Dendritic cell treated with granulocyte-macrophage colony-stimulating factor and Interleukin-4, amounts not matched to agents 40 ng/mL and 50 ng/mL, for 4 days (primary cell): ENCODE results near the gene THBS2.
"Not testable (repeated sequence)": the region's sequence is repeated elsewhere in the genome, so short reads cannot be mapped to it uniquely, and the experiment has no call there.

Source experiments
- H3K27ac Mint-ChIP-seq: one replicate; pipeline ENCODE4 v1.8.0; 2022; ENCODE audit warnings: mild to moderate bottlenecking, mixed read lengths
- H3K27me3 Mint-ChIP-seq: one replicate; pipeline ENCODE4 v1.8.0; 2022; ENCODE audit warnings: mild to moderate bottlenecking, mixed read lengths
- H3K36me3 Mint-ChIP-seq: one replicate; pipeline ENCODE4 v1.8.0; 2022; ENCODE audit warnings: low read depth, mixed read lengths
- H3K4me1 Mint-ChIP-seq: one replicate; pipeline ENCODE4 v1.8.0; 2022; ENCODE audit warnings: low read depth, mixed read lengths
- H3K4me3 Mint-ChIP-seq: one replicate; pipeline ENCODE4 v1.8.0; 2022; ENCODE audit warnings: mild to moderate bottlenecking, moderate library complexity, mixed read lengths
- H3K9me3 Mint-ChIP-seq: one replicate; pipeline ENCODE4 v1.8.0; 2022; ENCODE audit warnings: mixed read lengths
- intact Hi-C: fragments of 100-400 bp; cut with micrococcal nuclease; formaldehyde crosslinking; loops from one replicate; pipeline ENCODE4 v1.15.0; 2022

Gene THBS2

DNA sequence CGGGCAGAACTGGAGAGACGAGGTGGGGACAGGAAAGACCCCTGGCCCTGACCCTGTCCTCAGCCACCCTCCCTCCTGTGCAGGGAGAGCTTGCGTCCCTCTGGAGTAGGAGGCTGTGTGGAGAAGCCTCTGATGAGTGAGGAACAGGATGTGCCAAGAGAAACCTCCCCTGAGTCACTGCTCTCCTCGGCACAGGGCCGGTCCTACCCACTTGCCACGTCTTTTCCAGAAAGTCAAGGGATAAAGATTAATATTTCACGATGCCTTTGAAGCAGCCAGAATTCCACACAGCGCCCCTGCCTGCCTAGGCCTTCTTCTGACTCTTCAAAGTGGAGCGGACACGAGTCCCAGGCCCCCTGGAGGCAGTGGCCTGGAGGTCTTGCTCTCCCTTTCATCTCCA lies 34.9 kb upstream of the THBS2 start:
- H3K9me3 Mint-ChIP-seq, result peaks cover 8% of the 10 kb centered on the region
- no peaks in the 10 kb centered on the region for H3K27me3 Mint-ChIP-seq
- intact Hi-C loops, result no loop called here
- peaks cover 50% of the 10 kb centered on the region for H3K4me1 Mint-ChIP-seq
- H3K36me3 Mint-ChIP-seq, result no peaks in the 10 kb centered on the region
- no peak overlapping the region for H3K27ac Mint-ChIP-seq
- H3K4me3 Mint-ChIP-seq, result no peak overlapping the region

DNA sequence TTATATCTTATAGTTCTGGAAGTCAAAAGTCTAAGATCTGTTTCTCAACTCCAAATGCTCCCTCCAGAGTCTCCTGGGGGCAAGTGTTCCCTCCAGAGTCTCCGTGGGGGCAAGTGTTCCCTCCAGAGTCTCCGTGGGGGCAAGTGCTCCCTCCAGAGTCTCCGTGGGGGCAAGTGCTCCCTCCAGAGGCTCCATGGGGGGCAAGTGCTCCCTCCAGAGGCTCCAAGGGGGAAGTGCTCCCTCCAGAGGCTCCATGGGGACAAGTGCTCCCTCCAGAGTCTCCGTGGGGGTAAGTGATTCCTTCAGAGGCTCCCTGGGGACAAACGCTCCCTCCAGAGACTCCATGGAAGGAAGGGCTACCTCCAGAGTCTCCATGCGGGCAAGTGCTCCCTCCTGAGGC lies 34.0 kb upstream of the THBS2 start:
- H3K36me3 Mint-ChIP-seq, result no peaks in the 10 kb centered on the region

DNA sequence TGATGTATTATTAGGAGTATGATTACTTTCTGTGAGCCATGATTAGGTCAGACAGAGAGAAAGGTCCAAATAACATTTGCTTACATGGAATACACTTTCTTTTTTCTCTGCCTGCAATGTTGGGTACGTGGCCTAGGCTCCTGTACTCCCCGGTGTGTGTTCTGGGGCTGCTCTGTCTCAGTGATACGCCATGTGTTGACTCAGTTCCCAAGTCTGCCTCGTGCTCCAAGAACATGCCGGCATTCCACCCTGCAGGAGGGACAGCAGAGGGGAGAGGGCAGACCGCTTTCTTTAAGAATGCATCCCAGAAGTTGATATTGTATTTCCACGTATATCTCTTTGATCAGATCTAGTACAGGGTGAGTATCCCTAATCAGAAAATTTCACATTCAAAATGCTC lies 33.3 kb upstream of the THBS2 start:
- no peak overlapping the region for H3K27ac Mint-ChIP-seq
- H3K4me1 Mint-ChIP-seq, result peaks cover 41% of the 10 kb centered on the region
- intact Hi-C loops, result no loop called here
- no peaks in the 10 kb centered on the region for H3K27me3 Mint-ChIP-seq
- H3K36me3 Mint-ChIP-seq, result no peaks in the 10 kb centered on the region
- H3K4me3 Mint-ChIP-seq, result no peak overlapping the region
- peaks cover 8% of the 10 kb centered on the region for H3K9me3 Mint-ChIP-seq

More for the DNA sequence above, 34.0 kb upstream of the THBS2 start:
- intact Hi-C loops, result no loop called here
- Mint-ChIP-seq H3K4me3 (no peak overlapping the region), H3K9me3 (peaks cover 8% of the 10 kb centered on the region), H3K27ac (no peak overlapping the region), H3K4me1 (peaks cover 48% of the 10 kb centered on the region), H3K27me3 (no peaks in the 10 kb centered on the region)

DNA sequence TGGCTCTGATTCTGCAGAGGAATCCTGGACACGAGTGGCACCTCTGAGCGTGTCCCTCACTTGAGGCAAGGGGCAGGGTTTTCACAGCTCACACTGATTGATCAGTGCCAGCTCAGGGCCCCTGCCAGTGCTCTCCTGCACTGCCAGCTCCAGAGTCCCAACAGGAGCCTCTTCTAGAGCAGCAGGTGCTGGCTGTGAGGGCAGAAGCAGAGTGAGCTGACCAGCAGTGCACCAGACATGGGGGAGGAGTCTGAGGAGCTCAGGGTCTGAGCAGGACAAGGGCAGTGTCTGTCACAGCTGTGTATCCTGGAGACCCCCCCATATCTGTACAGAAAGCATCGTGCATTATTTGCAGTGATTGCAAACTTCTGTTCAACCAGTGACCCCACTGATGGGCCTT lies 31.5 kb upstream of the THBS2 start:
- H3K4me3 Mint-ChIP-seq, result no peak overlapping the region
- no peaks in the 10 kb centered on the region for H3K27me3 Mint-ChIP-seq
- no peak overlapping the region for H3K27ac Mint-ChIP-seq
- H3K36me3 Mint-ChIP-seq, result no peaks in the 10 kb centered on the region
- intact Hi-C loops, result no loop called here
- H3K4me1 Mint-ChIP-seq, result peaks cover 23% of the 10 kb centered on the region
- no peaks in the 10 kb centered on the region for H3K9me3 Mint-ChIP-seq

DNA sequence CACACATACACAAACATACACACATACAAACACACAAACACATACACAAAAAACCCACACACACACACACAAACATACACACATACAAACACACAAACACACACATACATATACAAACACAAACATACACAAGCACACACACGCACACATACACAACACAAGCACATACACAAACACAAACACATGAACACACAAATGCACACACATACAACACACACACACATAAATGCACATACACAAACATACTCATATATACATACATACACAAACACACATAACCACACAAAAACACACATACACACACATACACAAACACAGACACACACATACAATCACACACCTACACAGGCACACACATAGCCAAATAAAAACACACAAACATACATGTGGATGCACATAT lies 30.3 kb upstream of the THBS2 start:
- H3K9me3 Mint-ChIP-seq, result no peaks in the 10 kb centered on the region
- no peak overlapping the region for H3K4me3 Mint-ChIP-seq
- H3K27me3 Mint-ChIP-seq, result no peaks in the 10 kb centered on the region
- H3K27ac Mint-ChIP-seq, result no peak overlapping the region
- no peaks in the 10 kb centered on the region for H3K36me3 Mint-ChIP-seq
- intact Hi-C loops, result no loop called here
- peaks cover 11% of the 10 kb centered on the region for H3K4me1 Mint-ChIP-seq

DNA sequence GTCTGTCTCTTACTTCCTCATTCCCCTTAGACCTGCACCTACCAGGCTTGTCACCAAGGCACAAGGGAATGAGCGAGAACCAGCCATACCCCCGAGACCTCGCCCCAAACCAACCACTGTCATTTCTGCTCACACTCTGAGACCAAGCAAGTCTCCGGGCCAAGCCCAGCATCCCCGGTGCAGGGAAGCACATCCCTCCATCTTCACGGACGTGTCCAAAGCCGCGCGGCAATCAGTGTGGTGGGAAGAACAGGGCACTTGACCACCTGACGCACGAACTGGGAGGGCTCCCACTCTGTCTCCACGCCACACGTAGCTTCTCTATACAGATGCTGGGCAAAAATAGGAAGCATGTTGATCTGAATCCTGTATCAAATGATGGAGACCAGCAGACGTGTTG lies 28.4 kb upstream of the THBS2 start:
- Mint-ChIP-seq H3K4me3 (no peak overlapping the region), H3K27ac (no peak overlapping the region), H3K4me1 (no peaks in the 10 kb centered on the region), H3K36me3 (no peaks in the 10 kb centered on the region), H3K9me3 (no peaks in the 10 kb centered on the region), H3K27me3 (no peaks in the 10 kb centered on the region)
- intact Hi-C loops, result no loop called here

DNA sequence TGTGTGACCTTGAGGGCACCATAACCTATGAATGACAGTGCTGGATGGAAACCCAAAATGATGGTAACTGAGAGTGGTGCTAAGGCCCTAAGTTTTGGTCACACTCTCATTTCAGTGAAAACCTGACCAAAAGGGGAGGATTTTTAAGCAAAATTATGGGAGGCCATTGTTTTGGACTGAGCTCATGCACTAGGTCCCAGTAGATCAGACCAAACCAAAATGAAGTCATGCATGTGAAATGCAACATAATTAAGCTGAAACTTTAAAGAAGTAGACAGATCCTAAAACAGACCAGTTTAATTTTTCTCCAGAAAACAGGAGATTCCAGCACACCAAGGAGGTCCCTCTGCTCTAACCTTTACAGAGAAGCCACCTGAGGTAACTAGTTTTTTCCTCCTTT lies 24.0 kb upstream of the THBS2 start:
- intact Hi-C loops, result no loop called here

DNA sequence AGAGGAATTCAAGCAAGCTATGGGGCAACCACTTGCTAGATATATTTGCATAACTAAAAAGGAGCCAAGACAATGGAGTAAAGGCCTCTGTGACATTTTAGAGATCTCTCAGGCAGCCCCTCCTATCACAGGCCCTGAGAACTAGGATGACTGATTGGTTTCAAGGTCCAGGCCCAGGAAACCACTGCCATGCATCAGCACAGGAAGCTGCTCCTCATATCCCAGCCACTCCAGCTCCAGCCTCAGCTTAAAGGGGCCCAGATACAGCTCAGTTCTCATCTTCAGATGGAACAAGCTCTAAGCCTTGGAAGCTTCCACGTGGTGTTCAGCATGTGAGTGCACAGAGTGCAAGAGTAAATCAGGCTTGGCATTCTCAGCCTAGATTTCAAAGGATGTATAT lies 21.1 kb upstream of the THBS2 start:
- no peaks in the 10 kb centered on the region for H3K36me3 Mint-ChIP-seq

More for the DNA sequence above, 24.0 kb upstream of the THBS2 start:
- Mint-ChIP-seq H3K4me3 (no peak overlapping the region), H3K27ac (no peak overlapping the region), H3K9me3 (no peaks in the 10 kb centered on the region), H3K4me1 (no peaks in the 10 kb centered on the region), H3K27me3 (no peaks in the 10 kb centered on the region), H3K36me3 (no peaks in the 10 kb centered on the region)

DNA sequence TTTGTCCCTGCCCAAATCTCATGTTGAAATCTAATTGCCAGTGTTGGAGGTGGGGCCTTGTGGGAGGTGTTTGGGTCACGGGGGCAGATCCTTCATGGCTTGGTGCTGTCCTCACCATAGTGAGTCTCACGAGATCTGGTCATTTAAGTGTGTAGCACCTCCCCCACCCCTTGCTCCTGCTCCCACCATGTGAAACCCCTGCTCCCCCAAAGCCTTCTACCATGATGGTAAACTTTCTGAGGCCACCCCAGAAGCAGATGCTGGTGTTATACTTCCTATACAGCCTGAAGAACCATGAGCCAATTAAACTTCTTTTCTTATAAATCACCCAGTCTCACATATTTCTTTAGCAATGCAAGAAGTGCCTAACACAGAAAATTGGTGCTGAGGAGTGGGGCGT lies 19.9 kb upstream of the THBS2 start:
- Mint-ChIP-seq H3K4me3 (no peak overlapping the region), H3K36me3 (no peaks in the 10 kb centered on the region), H3K27ac (no peak overlapping the region), H3K9me3 (no peaks in the 10 kb centered on the region), H3K4me1 (peaks cover 18% of the 10 kb centered on the region), H3K27me3 (no peaks in the 10 kb centered on the region)
- intact Hi-C loops, result no loop called here

More for the DNA sequence above, 21.1 kb upstream of the THBS2 start:
- Mint-ChIP-seq H3K27ac (no peak overlapping the region), H3K4me1 (peaks cover 7% of the 10 kb centered on the region), H3K27me3 (no peaks in the 10 kb centered on the region), H3K9me3 (no peaks in the 10 kb centered on the region), H3K4me3 (no peak overlapping the region)
- intact Hi-C loops, result no loop called here

DNA sequence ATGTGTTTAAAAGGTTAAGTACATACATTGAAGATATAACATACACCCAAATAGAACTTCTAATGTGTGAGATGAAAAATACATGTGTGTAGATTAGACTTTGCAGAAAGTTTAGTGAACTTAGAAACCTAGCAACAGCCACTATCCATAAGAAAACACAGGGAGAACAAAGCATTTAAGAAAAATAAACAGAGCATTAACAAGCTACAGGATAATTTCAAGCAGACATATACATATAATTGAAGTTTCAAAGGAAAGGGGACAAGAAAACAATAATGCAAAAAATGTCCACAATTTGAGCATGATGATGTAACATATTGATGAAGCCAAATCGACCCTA lies 18.2 kb upstream of the THBS2 start:
- no peak overlapping the region for H3K4me3 Mint-ChIP-seq
- H3K4me1 Mint-ChIP-seq, result peaks cover 24% of the 10 kb centered on the region
- intact Hi-C loops, result no loop called here
- no peaks in the 10 kb centered on the region for H3K36me3 Mint-ChIP-seq
- no peak overlapping the region for H3K27ac Mint-ChIP-seq
- H3K27me3 Mint-ChIP-seq, result no peaks in the 10 kb centered on the region
- H3K9me3 Mint-ChIP-seq, result no peaks in the 10 kb centered on the region

DNA sequence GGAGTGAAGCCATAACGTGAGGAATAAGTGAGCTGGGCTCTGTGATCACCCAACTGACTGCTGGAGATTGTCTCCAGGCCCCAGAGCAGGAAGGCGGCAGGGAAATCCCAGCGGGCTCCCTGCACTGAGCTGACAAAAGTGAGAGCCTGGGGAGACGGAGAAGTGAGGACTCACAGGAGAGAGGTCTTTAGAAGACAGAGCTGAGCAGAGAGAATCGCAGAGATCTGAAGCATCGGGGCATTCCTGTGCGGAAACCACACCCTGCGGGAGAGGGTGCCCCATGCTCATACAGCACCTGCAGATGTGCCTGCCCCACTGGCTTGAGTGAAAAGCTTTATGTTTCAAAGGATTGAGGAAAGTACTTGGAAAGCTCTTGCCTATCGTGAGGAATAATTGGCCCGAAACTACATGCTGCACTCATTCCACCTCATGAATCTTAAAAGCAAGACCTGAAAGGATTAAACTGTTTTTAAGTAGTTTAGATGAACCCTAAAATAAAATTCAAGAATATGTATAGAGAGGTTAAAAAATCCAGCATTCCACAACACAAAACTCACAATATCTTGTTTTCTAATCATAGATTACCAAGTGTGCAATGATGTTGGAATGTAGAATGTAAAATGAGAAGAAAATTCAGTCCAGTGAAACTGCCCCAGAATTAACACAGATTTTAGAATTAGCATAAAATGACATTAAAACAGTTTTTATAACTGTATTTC lies 17.7 kb upstream of the THBS2 start:
- intact Hi-C loops, result no loop called here
- H3K27ac Mint-ChIP-seq, result no peak overlapping the region
- H3K4me1 Mint-ChIP-seq, result peaks cover 24% of the 10 kb centered on the region
- no peaks in the 10 kb centered on the region for H3K9me3 Mint-ChIP-seq
- no peaks in the 10 kb centered on the region for H3K27me3 Mint-ChIP-seq
- no peaks in the 10 kb centered on the region for H3K36me3 Mint-ChIP-seq
- no peak overlapping the region for H3K4me3 Mint-ChIP-seq

DNA sequence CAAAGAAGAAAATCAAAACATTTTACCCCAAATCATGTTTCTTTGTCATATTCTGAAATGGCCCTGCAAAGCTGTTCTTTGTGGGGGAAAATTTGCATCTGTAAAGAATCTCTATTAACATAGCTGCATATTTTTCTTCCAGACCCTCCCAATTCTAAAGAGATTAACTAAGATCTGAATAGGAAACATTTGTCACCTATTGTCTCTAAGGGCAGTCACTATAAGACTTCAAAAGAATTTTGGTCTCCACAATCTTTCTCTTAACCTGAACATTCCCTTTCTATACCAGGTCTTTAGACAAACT lies 16.4 kb upstream of the THBS2 start:
- H3K9me3 Mint-ChIP-seq, H3K27ac Mint-ChIP-seq, H3K27me3 Mint-ChIP-seq, H3K36me3 Mint-ChIP-seq, intact Hi-C loops, H3K4me3 Mint-ChIP-seq: not testable (repeated sequence)
- H3K4me1 Mint-ChIP-seq, result peaks cover 31% of the 10 kb centered on the region

DNA sequence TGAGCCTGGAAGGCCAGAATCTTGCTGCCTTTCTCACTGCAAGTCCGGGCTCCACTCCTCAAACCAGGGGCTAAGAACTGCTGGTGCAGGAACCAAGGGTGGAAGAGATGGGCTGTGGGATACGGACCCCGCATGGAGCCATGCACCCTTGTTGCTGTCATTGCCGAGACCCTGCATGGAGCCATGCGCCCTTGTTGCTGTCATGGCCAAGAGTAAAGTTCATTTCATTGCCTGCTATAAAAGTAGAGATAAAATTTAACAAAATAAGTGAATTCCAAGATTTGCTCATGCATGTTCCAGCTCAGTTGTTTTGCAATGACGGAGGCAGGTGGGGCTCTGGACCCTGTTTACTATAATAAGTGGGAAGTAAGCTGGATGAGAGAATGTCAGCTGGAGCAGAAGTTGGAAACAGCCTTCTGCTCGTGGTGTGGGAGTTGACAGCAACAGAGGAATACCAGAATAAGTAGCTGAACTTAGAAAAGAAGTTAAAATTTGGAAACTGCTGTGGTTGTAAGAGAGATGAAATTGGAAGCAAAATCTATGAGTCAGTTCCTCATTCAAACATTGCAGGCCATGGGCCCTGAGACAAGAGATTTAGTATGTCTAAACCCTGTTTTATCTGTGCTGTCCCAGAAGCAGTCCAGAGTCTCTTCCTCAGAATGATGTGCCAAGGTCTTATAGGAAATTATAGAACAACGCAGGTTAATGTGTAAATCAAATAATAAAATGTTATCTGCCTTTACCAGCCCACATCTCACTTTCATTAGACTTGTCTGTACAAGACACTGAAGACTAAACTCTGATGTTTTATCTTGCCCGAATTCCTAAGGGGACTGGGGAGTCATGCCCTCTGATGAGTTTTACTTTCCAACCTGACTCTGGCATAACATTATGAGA lies 15.8 kb upstream of the THBS2 start:
- peaks cover 32% of the 10 kb centered on the region for H3K4me1 Mint-ChIP-seq
- H3K9me3 Mint-ChIP-seq, result no peaks in the 10 kb centered on the region
- intact Hi-C loops, result no loop called here
- no peak overlapping the region for H3K27ac Mint-ChIP-seq
- H3K36me3 Mint-ChIP-seq, result no peaks in the 10 kb centered on the region
- H3K4me3 Mint-ChIP-seq, result no peak overlapping the region
- peaks cover 2% of the 10 kb centered on the region for H3K27me3 Mint-ChIP-seq

DNA sequence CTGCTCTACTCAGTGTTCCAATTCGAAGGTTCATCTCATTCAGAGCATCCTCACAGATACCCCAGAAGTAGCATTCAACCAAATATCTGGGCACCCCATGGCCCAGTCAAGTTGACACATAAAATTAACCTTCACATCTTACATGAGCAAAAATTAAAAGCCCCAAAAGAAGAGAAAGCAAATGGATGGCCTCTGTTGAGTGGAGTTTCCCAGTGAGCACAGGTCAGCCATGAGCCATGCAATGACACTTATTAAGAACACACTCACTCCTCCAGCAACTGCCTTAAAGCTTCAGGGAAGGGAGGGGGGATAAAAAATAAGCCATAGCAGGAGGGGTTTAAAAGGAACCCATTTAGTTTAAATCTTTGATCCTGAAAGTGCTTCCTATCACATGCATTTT lies 14.6 kb upstream of the THBS2 start:
- Mint-ChIP-seq H3K27ac (no peak overlapping the region), H3K27me3 (peaks cover 2% of the 10 kb centered on the region), H3K9me3 (no peaks in the 10 kb centered on the region), H3K4me3 (no peak overlapping the region), H3K36me3 (no peaks in the 10 kb centered on the region), H3K4me1 (peaks cover 32% of the 10 kb centered on the region)
- intact Hi-C loops, result no loop called here
